Iris pigment epithelial cell (primary cell): Measurements from ENCODE around the gene SLC1A4.
"Not testable (repeated sequence)": the region's sequence is repeated elsewhere in the genome, so short reads cannot be mapped to it uniquely, and the experiment has no call there.

ENCODE experiments used
- DNase-seq: peaks from one replicate; pipeline ENCODE4 v3.0.0-alpha.2; 2011; ENCODE audit warnings: low read depth

The SLC1A4 gene

DNA sequence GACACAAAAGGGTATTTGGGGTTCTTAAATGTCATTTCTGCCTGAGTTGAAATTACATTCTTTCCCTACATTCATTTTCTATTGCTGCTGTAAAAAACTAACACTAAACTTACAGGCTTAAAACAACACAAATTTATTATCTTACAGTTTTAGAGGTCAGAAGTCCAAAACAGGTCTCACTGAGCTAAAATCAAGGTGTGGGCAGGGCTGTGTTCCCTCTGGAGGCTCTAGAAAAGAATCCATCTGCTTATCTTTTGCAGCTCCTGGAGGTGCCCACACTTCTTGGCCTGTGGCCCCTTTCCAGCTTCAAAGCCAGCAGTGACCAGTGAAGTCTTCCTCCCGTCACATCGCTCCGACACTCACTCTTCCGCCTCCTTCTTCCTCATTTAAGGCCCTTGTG lies 23.2 kb upstream of the SLC1A4 start:
- DNase-seq: no peak

DNA sequence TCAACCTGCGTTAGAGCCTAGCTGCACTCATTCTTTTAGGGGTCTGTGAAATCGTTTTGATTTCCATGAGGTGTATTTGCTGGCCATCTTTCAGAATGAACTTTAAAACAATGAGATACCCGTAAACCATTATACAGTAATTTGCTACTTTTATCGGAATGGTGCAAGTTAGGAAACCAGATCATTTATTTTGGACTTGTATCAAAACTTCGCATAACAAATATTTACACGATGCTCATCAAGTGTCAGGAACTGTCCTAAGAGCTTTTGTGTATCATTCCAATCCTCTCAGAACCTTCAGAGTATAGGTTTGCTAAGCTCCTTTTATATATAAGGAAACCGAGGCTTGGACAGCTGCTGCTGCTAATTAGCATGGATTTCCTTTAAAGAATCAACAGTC lies 22.4 kb upstream of the SLC1A4 start:
- no peak for DNase-seq

DNA sequence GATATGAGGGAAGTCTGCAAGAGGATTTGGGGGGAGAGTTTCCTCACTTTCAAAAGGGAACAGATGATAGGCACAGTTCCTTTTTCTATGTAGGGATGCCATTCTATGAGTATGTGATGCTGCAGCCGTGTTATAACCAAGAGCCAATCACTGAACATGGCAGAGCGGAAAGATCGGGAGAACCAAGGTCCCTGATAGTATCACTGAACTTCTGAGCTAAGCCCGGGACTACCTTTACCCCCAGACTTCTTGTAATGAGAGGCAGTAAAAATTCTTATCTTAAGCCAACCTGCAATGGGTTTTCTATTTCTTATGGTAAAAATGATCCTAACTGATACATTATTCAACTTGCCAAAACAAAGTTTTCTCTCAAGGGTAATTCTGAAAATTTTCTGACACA lies 21.6 kb upstream of the SLC1A4 start:
- DNase-seq: no peak

DNA sequence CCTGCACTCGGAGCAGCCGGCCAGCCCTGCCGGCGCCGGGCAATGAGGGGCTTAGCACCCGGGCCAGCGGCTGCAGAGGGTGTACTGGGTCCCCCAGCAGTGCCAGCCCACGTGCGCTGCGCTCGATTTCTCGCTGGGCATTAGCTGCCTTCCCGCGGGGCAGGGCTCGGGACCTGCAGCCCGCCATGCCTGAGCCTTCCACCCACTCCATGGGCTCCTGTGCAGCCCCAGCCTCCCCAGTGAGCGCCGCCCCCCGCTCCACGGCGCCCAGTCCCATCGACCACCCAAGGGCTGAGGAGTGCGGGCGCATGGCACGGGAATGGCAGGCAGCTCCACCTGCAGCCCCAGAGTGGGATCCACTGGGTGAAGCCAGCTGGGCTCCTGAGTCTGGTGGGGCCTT lies 20.1 kb upstream of the SLC1A4 start:
- DNase-seq: not testable (repeated sequence)

DNA sequence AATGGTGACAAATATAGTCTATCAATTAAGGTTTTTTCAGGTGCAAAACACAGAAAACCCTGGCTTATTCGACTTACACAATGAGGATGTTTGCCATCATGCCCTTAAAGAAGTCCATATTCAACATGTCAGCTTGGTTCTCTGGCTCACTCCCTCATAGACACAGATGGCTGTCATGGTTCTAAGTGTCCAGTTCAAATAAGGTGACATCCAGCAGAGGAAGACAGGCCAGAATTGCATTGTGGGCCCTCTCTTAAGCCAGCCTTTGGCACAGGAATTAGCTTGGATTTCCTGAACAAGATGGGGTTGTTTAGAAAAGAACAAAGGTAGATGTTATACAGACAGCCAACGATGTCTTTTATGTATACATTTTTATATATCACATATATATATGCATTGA lies 18.7 kb upstream of the SLC1A4 start:
- DNase-seq: no peak

DNA sequence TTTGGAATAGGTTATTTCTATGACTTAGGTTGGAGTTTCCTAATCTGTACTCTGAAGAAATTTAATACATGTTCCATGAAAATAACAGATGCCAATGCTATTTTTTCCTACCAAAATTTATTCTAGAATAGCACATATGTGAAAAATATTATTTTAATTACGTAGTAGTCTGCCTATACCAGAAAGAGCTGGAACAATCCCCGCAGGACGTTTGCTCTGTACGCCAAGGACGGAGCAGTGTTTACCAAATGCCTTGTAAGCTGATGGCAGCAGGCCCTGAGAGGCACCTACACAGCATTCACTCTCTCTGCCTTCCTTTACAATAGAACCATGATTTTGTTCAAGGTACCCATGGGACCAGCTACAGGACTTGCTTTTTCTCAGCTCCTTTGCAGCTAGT lies 16.8 kb upstream of the SLC1A4 start:
- DNase-seq: no peak

DNA sequence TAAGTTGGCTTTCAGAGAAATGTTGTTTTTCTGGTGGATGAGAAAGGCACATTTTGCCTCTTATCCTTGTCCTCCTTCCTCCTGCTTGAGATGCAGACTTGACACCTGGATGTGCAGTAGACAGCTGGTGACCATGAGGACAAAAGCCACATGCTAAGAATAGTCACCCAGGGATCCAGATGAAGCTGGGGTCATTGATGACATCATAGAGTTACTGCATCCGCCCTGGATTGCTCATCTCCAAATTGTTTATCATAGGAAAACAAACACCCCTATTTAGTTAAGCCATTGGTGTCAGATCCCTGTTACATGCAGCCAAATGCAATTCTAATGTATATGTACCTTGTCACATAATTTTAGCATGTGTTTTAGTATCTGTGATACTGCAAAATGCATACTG lies 16.3 kb upstream of the SLC1A4 start:
- DNase-seq: no peak

DNA sequence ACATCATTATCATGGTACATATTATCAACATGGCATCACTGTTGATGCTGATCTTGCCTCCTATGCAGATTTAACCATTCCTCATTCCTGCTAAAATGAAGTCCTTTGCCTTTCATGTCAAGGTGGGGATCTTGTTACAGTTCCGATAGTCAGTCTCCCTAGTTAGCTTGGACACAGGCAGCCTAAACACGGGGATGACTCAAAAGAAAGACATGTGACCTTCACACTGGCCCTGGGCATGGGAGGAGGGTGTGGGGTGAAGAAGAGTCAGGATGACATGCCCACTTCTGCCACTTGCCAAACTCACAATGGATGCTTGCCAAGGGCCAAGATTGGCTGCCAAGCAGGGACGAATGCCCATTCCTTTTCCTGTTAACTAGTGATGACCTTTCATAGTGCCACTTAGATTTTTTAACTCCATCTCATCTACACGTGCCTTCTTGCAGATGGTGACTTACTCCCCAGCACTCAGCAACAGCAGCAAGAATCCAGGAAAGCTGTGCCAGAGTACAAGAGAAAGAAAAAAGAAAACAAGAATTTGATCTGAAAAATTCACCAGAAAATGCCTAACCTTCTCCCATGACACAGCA lies 13.9 kb upstream of the SLC1A4 start:
- DNase-seq: peak; percentile 50

DNA sequence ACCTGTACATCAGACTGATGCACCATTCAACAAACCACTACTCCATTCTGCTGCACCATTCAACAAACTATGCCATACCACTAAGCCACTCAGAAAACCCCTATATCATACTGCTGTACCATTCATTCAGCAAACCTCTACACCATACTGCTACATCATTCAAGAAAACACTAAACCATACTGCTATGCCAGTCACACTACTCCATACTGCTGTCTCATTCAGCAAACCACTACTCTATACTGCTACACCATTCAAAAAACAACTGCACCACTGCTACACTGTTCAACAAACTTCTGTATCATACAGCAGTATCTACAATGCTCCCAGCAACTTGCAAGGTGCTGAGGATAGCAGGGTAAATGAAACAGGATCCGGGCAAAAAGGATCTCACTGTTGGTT lies 12.9 kb upstream of the SLC1A4 start:
- no peak for DNase-seq

DNA sequence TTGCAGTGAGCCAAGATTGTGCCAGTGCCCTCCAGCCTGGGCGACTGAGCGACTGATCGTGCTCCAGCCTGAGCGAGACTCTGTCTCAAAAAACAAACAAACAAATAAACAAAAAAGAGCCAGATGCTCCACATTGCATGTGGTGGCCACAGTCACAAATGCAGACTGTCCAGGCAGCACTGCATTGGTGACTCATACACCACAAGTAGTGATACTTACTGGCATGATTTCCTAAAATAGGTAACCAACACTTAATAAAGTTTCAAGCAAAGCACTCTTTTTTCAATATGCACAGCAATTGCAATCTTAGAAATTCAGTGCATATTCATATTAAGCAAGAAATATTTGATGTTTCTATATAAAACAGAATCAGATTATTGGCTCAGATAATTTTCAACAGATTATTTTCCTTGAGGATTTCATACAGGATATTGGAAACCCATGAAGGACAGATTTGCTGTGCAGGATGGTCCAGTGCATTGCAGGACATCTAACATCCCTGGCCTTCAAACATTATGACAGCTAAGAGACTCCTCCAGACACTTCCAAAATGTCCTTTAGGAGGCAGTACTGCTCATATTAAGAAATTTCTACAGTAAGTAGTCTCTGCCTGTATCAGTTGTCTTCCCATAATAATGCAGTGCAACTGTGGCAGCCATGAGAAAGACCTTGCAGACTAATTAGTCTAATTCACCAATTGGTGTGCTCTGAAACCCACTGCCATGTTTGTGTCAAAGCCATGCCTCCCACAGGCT lies 10.5 kb upstream of the SLC1A4 start:
- DNase-seq: peak; percentile 31

DNA sequence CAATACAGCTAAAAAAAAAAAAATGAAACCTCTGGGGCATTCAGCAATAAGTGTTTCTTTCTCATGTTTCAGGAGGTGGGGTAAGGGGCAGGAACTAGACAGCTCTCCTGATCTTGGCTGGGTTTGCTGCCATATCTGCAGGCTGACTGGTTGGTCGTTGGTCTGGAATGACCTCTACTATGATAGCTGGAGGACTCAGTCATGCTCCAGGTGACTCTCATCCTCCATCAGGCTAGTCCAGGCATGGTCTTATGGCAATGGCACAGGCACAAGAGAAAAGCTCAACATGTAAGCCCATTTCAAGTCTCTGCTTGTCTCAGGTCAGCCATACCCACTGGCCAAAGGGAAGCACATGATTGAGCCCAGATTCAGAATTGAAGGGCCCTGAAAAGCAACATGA lies 9.5 kb upstream of the SLC1A4 start:
- no peak for DNase-seq

DNA sequence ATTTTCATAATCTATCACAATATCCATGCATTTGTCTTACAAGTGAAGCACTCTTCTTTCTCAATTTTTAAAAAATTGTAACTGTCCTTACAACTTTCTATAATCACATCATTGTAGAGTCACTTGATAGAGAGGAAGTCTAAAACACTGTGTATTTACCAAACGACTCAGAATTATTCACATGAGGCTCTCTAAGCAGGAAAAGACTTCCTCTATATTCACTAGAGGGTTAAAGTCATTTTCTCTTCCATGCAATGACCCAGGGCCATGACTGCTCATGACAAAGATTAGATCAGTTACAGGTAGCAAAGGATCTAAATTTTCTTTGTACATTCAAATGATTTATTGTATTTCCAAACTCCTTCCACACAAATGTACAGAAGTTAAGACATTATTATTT lies 9.0 kb upstream of the SLC1A4 start:
- DNase-seq: no peak

DNA sequence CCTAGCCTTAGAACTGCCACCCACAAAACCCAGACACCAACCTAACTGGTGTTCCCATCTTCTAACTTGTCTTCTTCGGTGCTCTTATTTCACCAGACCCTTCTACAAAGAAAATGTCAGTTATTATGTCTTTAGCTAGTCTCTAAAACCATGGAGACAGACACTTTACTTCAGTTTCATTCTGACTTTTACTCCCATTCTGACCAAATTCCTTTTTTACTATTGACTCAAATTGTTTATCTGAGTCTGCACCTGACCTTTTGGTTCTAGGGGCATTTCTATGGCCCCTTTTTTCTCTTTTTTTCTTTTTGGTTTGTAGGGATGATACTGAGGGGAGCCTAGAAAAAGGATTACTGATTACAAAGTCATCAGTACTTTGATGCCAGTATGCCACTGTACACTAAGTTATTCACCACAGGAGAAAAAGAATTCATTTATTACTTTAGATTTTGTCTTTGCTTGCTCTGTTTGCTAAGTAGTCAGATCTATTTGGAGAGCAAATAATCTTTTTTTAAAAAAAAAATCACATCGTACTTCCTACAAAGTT lies 6.8 kb upstream of the SLC1A4 start:
- DNase-seq: no peak

DNA sequence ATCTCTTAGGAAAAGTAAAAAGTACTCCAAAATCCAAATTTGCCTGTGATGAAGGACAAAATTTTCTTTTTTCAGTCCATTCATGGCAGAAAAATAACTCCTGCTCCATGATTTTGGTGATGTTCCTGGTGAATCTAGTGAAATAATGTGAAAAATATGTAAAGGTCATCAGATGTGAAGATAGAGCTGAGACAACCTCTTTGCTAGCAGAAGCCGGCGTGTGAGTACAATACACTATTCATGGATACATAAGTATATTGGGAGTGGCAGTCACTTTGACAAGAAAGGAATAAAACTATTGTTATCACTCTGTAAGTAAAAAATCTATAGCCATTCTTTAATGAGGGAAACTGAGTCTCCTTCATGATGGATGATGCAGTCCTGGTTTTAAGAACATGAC lies 6.3 kb upstream of the SLC1A4 start:
- no peak for DNase-seq

DNA sequence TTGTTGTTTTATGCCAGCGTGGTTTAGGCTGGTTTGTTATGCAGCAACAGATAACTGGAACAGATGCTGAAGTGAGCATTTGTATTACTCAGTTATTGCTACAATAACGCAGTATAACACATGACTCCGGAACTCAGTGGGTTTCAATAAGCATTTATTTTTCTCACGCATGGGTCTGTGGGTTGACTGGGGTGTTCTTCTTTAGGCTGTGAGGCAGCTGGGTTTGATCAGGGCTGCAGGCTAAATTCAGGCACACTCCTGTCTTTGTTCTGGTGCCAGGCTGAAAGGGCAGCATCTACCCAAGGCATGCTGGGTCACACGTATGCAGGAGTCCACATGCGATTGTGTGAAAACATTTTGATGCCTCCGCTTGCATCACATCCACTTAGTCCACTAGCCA lies 3.8 kb upstream of the SLC1A4 start:
- no peak for DNase-seq

DNA sequence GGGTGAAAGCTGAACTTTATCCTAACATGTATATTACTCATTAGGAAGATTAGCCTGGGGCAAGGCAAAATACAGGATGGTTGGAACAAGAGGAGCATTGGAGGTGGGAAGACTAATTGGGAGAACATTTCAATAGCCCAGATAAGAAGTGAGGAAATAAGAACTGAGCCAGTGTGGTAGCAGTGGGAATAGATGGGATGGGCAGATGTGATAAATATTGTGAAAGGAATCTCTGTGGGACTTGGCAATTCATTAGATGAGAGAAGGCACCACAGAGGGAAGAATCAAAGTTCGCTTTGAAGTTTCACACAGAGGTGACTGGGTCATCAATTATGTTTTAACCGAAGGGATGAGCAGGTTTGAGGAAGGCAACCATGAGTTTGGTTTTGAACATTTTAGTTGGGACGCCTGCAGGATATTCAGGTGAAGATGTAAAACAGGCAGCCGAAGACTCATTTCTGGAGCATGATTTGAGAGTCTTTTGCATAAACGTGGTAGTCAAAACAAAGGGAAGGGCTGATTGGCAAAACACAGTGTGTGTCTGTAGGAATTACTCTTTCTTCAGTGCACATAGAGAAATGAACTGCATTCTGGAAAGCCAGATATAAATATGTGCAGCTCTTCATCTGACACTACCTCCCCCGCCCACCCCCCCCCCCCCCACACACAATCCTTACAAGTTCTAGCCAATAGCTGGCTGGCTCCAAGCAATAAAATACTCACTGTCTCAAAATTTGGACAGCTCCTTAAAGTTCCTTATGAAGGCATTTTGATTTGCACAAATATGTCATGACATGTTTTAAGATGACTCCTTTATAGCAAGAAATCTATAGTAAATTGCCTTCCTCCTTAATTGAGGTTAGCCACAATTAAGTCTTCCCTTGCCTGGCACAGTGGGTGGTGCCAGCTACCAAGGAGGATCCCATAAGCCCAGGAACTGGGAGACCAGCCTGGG lies 1.9 kb upstream of the SLC1A4 start:
- peak; percentile 34 for DNase-seq

DNA sequence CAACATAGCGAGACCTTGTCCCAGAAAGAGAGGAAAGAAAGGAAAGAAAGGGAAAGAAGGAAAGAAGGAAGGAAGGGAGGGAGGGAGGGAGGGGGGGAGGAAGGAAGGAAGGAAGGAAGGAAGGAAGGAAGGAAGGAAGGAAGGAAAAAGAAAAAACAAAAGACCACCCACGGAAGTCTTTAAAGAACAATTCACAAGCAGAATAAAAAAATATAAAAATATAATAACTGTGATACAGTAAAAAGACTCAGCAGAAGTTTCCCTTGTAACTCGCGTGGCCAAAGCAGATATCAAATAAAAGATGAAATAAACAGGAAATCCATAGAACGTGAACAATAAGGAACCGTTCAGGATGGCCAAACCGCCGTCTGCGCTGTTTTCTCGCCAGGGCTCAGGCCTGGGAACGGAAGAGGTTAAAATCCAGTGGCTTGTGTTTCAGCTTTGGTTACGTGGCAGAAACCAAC lies 1.2 kb upstream of the SLC1A4 start:
- DNase-seq: peak; percentile 92

DNA sequence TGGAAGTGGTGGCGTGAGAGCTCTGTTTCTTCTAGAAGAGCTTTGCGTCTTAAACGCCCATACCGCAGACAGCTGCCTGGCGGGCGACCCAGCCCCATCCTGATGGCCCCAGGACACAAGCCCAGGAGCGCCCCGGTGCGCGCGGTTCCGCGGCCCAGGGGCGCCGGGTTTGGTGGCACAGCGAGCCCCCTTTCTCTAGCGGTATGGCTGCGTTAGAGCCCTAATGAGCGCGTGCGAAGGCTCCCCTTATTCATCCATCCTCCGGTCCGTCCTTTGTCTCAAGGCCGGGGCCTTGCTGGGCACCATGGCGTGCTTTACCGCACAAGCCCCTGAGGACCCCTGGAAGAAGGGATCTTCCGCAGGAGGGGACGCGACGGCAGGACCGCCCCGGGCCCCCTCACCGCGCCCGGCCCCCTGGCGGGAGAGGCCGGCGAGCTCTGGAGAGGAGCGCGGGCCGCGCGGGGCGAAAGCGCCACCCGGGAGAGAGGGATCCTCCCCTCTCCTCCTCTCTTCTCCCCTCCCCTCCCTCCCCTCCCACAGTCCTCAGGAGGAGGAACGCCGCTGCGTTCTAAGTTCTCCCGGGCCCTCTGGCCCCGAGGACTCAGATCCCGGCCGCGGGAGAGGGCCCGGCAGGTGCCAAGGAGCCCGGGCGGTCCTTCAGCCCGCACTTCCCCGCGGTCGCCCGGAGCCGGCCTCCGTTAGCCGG lies 626 bp upstream of the SLC1A4 start:
- peak; percentile 85 for DNase-seq

DNA sequence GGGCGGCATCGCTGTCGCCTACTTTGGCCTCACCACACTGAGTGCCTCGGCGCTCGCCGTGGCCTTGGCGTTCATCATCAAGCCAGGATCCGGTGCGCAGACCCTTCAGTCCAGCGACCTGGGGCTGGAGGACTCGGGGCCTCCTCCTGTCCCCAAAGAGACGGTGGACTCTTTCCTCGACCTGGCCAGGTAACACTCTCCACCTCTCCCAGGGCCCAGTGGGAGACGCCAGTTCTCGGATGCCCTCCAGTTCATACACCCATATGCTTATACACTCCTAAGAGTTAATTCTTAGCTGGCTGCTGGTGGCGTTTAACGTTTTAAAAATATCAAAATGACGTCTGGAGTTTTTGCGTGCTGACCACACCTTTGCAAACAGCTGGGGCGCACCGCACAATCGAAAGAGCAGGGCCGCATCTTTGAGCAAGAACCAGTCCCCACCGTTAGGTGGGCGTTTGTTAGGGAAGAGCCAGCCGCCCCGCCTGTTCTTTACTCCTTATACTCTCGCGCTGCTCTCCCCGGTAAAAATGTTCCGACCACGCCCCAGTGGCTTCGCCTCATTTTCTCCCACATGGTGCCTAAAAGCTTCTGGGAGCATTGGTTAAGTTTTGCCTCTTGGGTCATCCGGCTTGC lies 899 bp downstream of the SLC1A4 start:
- no peak for DNase-seq

DNA sequence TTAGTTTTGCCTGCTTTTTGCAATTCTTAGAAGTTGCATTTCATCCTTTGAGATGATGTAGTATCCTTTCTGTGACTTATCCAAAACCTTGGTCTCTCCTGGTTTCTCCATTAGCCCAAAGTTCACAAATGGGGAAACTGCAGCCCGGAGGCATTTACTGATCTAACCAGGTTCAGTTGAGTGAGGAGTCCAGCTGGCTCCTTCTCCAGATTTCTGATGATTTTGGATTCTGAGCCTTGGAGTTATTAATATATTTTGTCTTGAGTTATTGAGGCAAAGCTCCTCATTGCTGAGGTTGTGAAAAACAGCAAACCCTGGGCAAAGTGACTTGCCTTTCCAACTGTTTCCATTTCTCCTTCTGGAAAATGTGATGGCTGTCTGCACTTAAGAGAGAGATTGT lies 1.7 kb downstream of the SLC1A4 start:
- DNase-seq: no peak

DNA sequence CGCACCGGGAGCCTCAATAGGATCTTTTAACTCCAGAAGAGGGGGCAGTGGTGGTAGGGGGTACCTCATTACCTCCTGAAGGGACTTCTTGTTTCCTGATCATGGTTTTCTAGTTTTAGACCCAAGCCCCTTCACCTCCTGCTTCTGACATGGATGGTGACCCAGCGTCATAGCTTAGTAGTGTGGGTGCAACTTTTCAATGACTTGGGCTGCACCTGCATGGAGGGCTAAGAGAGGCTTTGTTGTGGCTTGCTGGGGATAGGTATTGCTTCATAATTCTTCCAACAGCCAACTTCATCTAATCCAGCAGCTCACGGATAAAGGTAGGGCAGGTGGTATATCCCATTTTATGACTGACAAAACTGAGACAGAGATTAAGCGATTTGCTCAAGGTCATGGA lies 3.0 kb downstream of the SLC1A4 start:
- no peak for DNase-seq
